Loucy (cell line): Measurements from ENCODE around the gene ZNF697.

Experiments
- H2AFZ ChIP-seq: fragments of 200-600 bp; sonication (generic); 2 replicates; pipeline ENCODE4 v1.6.0; 2016; ENCODE audit warnings: antibody characterized with exemption, mild to moderate bottlenecking, low read length, moderate library complexity
- H3F3A ChIP-seq: fragments of 200-600 bp; 2 replicates; pipeline ENCODE4 v1.6.0; 2016; ENCODE audit warnings: antibody characterized with exemption, low read depth, mild to moderate bottlenecking
- H3K27me3 ChIP-seq: fragments of 200-600 bp; sonication (generic); 2 replicates; pipeline ENCODE4 v1.6.1; 2014; ENCODE audit warnings: low read length, mild to moderate bottlenecking; ENCODE audit not compliant: insufficient read depth, poor library complexity, severe bottlenecking
- H3K36me3 ChIP-seq: fragments of 200-600 bp; sonication (generic); 2 replicates; pipeline ENCODE4 v1.6.1; 2016; ENCODE audit warnings: low read length; ENCODE audit not compliant: insufficient read depth
- H3K4me1 ChIP-seq: fragments of 200-600 bp; sonication (generic); 2 replicates; pipeline ENCODE4 v1.5.1; 2014; ENCODE audit warnings: low read length, mild to moderate bottlenecking; ENCODE audit not compliant: insufficient read depth, poor library complexity, severe bottlenecking
- H3K4me2 ChIP-seq: fragments of 200-600 bp; sonication (generic); 2 replicates; pipeline ENCODE4 v1.6.0; 2014; ENCODE audit warnings: antibody characterized with exemption, low read length, low read depth, mild to moderate bottlenecking; ENCODE audit not compliant: poor library complexity, severe bottlenecking
- H3K4me3 ChIP-seq: fragments of 200-600 bp; sonication (generic); 2 replicates; pipeline ENCODE4 v1.5.1; 2014; ENCODE audit warnings: low read length, mild to moderate bottlenecking, mixed read lengths; ENCODE audit not compliant: poor library complexity, severe bottlenecking
- H3K79me2 ChIP-seq: fragments of 200-600 bp; sonication (generic); 2 replicates; pipeline ENCODE4 v1.6.1; 2014; ENCODE audit warnings: low read length; ENCODE audit not compliant: insufficient read depth
- H3K9ac ChIP-seq: fragments of 200-600 bp; sonication (generic); 2 replicates; pipeline ENCODE4 v1.6.0; 2014; ENCODE audit warnings: mild to moderate bottlenecking, low read depth, low read length, moderate library complexity; ENCODE audit not compliant: poor library complexity, severe bottlenecking
- H3K9me2 ChIP-seq: fragments of 200-600 bp; sonication (generic); replicated peaks from 2 replicates; pipeline ENCODE4 v1.6.1; 2016; ENCODE audit warnings: low read depth, low read length, mixed read lengths
- H3K9me3 ChIP-seq: fragments of 200-600 bp; sonication (generic); 2 replicates; pipeline ENCODE4 v1.6.1; 2014; ENCODE audit warnings: mild to moderate bottlenecking, antibody characterized with exemption, low read length, low read depth; ENCODE audit not compliant: insufficient read depth
- H4K20me1 ChIP-seq: fragments of 200-600 bp; sonication (generic); 2 replicates; pipeline ENCODE4 v1.6.0; 2014; ENCODE audit warnings: antibody characterized with exemption, low read length, mild to moderate bottlenecking; ENCODE audit not compliant: insufficient read depth, poor library complexity, severe bottlenecking
- EZH2phosphoT487 ChIP-seq: fragments of 200-600 bp; IDR thresholded peaks from 2 replicates; pipeline ENCODE4 v1.6.1; 2018; ENCODE audit warnings: antibody characterized with exemption, mild to moderate bottlenecking, moderate library complexity, borderline replicate concordance
- TF ChIP-seq, protein P1 (sequence below): fragments of 200-600 bp; sonication (generic); conservative IDR thresholded peaks from 2 replicates; pipeline ENCODE4 v1.5.1; 2014; ENCODE audit warnings: mild to moderate bottlenecking, antibody characterized with exemption, low read length

The ZNF697 gene

GRCh38 chr1:119636491-119637089, 11.5 kb downstream of the ZNF697 start:
- no peaks in the 10 kb centered on the region for H3K9me2 ChIP-seq
- TF ChIP-seq, protein P1, sequence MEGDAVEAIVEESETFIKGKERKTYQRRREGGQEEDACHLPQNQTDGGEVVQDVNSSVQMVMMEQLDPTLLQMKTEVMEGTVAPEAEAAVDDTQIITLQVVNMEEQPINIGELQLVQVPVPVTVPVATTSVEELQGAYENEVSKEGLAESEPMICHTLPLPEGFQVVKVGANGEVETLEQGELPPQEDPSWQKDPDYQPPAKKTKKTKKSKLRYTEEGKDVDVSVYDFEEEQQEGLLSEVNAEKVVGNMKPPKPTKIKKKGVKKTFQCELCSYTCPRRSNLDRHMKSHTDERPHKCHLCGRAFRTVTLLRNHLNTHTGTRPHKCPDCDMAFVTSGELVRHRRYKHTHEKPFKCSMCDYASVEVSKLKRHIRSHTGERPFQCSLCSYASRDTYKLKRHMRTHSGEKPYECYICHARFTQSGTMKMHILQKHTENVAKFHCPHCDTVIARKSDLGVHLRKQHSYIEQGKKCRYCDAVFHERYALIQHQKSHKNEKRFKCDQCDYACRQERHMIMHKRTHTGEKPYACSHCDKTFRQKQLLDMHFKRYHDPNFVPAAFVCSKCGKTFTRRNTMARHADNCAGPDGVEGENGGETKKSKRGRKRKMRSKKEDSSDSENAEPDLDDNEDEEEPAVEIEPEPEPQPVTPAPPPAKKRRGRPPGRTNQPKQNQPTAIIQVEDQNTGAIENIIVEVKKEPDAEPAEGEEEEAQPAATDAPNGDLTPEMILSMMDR, result no peak
- TF ChIP-seq EZH2phosphoT487, result no peak
- H3K4me3 ChIP-seq, result no peak overlapping the region
- no peaks in the 10 kb centered on the region for H3K79me2 ChIP-seq
- H3K9ac ChIP-seq, result no peak overlapping the region
- H3F3A ChIP-seq, result no peaks in the 10 kb centered on the region
- no peaks in the 10 kb centered on the region for H3K27me3 ChIP-seq
- no peaks in the 10 kb centered on the region for H3K36me3 ChIP-seq
- no peak overlapping the region for H3K4me2 ChIP-seq
- H2AFZ ChIP-seq, result no peak overlapping the region
- no peaks in the 10 kb centered on the region for H3K9me3 ChIP-seq
- H4K20me1 ChIP-seq, result no peaks in the 10 kb centered on the region
- H3K4me1 ChIP-seq, result no peaks in the 10 kb centered on the region

DNA sequence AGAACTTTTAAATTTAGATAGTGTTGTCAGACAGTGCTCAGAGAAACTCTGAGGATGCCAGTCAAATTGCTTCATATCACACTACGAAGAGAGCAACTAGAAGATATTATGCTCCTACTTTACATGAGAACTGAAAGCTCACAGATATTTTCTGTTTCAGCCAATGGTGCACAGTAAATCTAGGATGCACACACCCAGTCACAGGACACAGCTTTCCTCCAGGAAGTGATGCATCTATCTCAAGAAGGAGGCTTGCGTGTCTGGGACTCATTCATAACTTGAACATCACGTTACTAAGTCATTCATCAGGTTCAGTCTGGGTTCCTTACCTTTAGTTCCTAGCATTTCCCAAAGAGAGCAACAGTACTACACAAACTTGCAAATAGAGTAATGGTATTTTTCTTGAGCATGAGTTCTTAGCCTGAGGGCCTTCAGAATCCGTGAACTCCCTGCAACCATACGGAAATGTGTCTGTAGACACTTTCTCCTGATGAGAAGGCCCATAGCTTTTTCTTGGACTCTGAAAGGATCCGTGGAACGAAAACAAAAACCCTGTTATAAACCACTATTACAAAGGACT, 12.2 kb downstream of the ZNF697 start:
- no peak overlapping the region for H3K4me2 ChIP-seq
- H3K4me1 ChIP-seq, result no peaks in the 10 kb centered on the region
- no peaks in the 10 kb centered on the region for H3F3A ChIP-seq
- TF ChIP-seq, protein P1, result no peak
- no peak for TF ChIP-seq EZH2phosphoT487
- H4K20me1 ChIP-seq, result no peaks in the 10 kb centered on the region
- H3K4me3 ChIP-seq, result no peak overlapping the region
- H3K27me3 ChIP-seq, result no peaks in the 10 kb centered on the region
- no peaks in the 10 kb centered on the region for H3K9me3 ChIP-seq
- no peak overlapping the region for H3K9ac ChIP-seq
- H3K79me2 ChIP-seq, result no peaks in the 10 kb centered on the region
- H3K36me3 ChIP-seq, result no peaks in the 10 kb centered on the region
- no peak overlapping the region for H2AFZ ChIP-seq
- H3K9me2 ChIP-seq, result no peaks in the 10 kb centered on the region

DNA sequence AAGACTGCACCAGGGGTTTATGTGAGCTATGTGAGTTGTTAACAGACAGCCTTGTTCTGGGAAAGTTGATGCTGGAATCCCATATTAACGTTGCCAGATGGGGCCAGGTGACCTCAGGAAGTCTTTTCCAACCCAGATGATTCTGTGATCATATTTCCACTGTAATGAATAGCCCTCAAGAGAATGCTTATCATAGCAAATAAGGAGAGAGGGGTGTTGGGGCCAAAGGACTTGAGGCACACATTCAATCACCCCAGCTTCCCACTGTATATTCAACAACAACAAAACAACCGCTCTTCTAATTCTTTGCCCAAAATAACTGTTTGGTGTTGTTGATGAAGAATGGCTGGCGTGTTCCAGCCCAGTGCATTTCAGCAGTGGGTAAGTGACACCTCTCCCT, 14.1 kb downstream of the ZNF697 start:
- no peaks in the 10 kb centered on the region for H3K4me1 ChIP-seq
- no peak overlapping the region for H3K9ac ChIP-seq
- no peak overlapping the region for H3K4me3 ChIP-seq
- H3K4me2 ChIP-seq, result no peak overlapping the region
- H2AFZ ChIP-seq, result no peak overlapping the region
- H4K20me1 ChIP-seq, result no peaks in the 10 kb centered on the region
- H3K79me2 ChIP-seq, result no peaks in the 10 kb centered on the region
- no peaks in the 10 kb centered on the region for H3K36me3 ChIP-seq
- H3F3A ChIP-seq, result no peaks in the 10 kb centered on the region
- no peaks in the 10 kb centered on the region for H3K27me3 ChIP-seq
- H3K9me2 ChIP-seq, result no peaks in the 10 kb centered on the region
- TF ChIP-seq EZH2phosphoT487, result no peak
- TF ChIP-seq, protein P1, result no peak
- no peaks in the 10 kb centered on the region for H3K9me3 ChIP-seq
